Stimulated activated CD4-positive, alpha-beta T cell treated with anti-CD3 and anti-CD28 coated beads, Interleukin-15, amount 100 ng/mL, for 1 hour (primary cell): ENCODE data around the gene B3GNT7.
"Not testable (repeated sequence)": the region's sequence is repeated elsewhere in the genome, so short reads cannot be mapped to it uniquely, and the experiment has no call there.

Experiments
- DNase-seq, 2 donors: peaks; one replicate each; pipeline ENCODE4 v3.0.0-alpha.2; 2020; ENCODE audit warnings: low read depth in 1 of 2, low spot score in 1 of 2

Gene B3GNT7, protein sequence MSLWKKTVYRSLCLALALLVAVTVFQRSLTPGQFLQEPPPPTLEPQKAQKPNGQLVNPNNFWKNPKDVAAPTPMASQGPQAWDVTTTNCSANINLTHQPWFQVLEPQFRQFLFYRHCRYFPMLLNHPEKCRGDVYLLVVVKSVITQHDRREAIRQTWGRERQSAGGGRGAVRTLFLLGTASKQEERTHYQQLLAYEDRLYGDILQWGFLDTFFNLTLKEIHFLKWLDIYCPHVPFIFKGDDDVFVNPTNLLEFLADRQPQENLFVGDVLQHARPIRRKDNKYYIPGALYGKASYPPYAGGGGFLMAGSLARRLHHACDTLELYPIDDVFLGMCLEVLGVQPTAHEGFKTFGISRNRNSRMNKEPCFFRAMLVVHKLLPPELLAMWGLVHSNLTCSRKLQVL

DNA sequence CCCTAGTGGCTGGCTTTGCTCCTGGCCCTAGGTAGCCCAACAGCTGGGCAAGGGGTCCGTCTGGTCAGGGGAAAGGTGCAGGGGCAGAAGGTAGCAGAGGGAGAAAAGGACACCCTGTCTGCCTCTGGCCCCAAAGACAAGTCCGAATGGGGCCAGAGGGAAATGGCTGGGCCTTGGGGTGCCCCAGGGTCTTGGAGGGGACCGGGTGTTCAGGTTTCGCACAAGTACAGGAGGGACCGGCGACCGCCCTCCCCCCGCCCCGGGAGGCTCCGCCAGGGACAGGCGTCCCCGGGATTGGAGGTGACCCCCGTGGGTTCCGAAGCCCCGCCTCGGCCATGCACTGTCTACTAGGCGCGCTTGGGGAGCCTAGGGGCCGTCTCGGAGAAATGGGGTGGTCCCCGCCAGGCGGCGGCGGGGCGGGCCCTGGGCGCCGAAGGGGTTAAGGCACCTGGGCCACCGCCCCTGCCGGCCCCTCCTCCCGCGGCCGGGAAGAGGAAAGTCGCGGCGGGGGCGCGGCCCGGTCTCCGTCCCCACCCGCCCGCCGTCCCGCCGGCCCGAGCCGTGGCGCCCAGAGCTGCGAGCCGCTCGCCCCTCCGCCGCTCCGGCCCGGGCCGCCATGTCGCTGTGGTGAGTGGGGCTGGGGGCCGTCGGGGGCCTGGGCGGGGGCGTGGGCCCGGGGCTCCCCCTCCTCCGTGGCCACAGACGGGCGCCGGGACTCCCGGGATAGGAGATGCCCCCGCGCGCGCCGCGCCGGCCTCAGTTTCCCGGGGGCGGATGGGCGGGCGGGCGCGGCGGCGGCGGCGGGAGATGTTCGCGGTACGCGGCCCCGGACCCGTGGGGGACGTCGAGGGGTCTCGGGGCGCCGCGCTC lies at the start of gene B3GNT7:
B3GNT7 (plus strand) TSS at position 523 of the 870 bp plus-strand sequence; CDS start at position 617, 94 bp downstream.
- DNase-seq = no peak

GRCh38 chr2:231347081-231347480 lies 48.4 kb upstream of the B3GNT7 start:
- DNase-seq = no peak

- DNase-seq = no peak
These were observed 47.9 kb upstream of the B3GNT7 start for GRCh38 chr2:231347638-231348037.

DNA sequence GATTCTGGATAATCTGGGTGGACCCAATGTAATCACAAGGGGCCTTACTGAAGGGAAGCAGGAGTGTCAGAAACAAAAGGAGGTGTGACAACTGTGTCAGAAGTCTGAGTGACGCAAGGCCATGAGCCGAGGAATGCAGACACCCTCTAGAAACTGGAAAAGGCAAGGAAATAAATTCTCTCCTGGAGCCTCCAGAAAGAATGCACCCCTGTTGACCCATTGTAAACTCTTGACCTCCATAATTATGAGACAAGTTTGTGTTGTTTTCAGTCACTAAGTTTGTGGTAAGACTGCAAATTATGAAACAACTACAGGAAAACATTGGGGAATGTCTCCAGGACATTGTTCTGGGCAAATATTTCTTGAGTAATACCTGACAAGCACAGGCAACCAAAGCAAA lies 47.3 kb upstream of the B3GNT7 start:
- no peak for DNase-seq

DNA sequence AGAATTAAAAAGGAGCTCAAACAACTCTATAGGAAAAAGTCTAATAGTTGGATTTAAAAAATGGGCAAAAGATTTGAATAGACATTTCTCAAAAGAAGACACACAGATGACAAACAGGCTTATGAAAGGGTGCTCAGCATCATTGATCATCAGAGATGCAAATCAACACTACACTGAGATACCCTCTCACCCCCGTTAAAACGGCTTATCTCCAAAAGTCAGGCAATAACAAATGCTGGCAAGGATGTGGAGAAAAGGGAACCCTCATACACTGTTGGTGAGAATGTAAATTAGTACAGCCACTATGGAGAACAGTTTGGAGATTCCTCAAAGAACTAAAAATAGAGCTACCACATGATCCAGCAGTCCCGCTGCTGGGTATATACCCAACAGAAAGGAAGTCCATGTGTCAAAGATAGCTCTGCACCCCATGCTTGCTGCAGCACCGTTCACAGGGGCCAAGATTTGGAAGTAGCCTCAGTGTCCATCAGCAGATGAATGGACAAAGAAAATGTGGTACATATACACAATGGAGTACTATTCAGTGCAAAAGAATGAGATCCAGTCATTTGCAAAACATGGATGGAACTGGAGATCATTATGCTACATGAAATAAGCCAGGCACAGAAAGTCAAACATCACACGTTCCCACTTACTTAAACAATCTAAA lies 46.7 kb upstream of the B3GNT7 start:
- DNase-seq = no peak

DNA sequence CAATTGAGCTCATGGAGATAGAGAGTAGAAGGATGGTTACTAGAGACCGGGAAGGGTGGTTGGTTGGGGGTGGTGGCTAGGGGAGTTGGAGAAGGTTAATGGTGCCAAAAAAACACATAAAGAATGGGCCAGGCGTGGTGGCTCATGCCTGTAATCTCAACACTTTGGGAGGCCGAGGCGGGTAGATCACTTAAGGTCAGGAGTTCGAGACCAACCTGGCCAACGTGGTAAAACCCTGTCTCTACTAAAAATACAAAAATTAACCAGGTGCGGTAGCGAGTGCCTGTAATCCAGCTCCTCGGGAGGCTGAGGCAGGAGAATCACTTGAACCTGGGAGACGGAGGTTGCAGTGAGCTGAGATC lies 46.2 kb upstream of the B3GNT7 start:
- DNase-seq = not testable (repeated sequence)

- no peak for DNase-seq
These were observed 43.9 kb upstream of the B3GNT7 start for GRCh38 chr2:231351648-231352047.

DNA sequence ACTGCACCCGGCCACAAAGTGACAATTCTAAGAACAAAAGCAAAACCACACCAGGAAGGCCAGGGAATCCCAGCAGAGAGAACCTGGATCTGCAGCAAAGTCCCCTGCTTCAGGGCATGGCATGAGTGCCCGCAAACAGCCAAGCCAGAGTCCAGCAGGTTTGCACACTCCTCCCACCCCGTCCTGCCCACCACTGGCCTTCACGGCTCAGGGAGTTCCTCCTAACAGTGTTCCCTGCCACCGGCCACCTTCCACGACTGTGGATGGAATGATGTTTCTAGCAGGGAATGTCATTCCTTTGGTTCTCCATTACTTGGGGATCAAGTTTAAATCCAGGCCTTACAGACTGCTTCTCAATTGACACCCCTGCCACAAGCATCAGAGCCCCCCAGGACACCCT lies 42.0 kb upstream of the B3GNT7 start:
- no peak for DNase-seq

- DNase-seq = no peak
These were observed 39.7 kb upstream of the B3GNT7 start for GRCh38 chr2:231355508-231356465.

- DNase-seq = no peak
These were observed 39.1 kb upstream of the B3GNT7 start for GRCh38 chr2:231356466-231356844.

DNA sequence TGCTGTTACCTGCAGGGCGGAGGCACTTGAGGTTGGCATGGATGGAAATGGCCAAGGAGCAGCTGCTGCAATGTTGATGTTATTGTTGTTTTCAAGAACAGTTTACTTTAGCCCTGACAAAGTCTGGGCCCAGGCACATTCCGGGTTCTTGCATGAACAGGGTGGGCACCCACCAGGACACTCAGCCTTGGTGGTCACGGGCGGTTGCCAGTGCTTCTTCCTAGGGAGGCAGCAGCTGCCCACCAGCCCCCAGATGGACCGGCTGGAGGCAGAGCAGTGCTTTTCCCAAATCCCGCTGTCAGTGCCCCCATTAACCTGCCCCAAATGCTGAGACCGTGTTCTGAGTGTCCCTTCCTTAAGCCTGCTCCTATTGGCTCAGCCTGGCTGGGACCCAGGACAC lies 38.5 kb upstream of the B3GNT7 start:
- DNase-seq = no peak

- DNase-seq = no peak
These were observed 37.6 kb upstream of the B3GNT7 start for GRCh38 chr2:231357931-231358330.

DNA sequence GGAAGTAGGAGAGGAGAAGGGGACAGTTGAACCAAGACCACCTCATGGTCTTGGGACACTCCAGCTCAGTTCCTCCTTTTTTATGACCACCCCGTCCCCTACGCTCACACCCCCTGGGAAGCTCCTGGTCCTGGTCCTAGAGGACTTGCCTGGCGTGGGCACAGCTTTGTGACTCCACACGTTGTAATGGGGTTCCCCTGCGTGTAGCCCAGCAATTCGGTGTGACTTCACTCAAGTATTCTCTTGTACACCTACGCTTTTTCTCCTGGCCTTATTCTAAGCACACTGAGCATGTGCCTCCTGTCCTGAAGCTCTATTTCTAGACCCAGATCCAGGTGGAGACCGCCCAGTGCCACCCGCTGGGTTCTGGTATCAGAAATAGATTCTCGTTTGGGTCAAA lies 36.1 kb upstream of the B3GNT7 start:
- DNase-seq = no peak

- DNase-seq = no peak
These were observed 35.6 kb upstream of the B3GNT7 start for GRCh38 chr2:231359948-231360347.

- no peak for DNase-seq
These were observed 35.1 kb upstream of the B3GNT7 start for GRCh38 chr2:231360401-231360800.

DNA sequence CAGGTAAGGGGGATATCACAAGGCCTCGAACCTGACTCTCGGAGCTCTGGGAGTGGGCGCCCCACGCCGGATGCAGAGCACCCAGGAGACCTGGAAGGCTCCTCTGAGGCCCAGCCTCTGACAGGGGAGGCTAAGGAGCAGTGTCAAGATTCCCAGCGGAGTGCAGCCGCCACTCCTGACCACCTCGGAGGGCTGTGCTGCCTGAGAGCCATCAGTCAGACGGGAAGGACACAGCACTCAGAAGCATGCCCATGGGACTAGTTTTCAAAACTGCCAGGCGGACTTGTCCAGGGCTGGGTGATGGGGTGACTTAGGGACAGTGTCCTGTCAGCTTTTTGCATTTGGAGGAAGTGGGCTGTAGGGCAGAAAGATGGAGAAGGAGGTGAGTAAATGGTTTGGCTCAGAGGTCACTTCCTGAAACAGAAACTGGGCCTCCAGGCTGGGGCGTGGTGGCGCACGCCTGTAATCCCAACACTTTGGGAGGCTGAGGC lies 34.6 kb upstream of the B3GNT7 start:
- DNase-seq = no peak

DNA sequence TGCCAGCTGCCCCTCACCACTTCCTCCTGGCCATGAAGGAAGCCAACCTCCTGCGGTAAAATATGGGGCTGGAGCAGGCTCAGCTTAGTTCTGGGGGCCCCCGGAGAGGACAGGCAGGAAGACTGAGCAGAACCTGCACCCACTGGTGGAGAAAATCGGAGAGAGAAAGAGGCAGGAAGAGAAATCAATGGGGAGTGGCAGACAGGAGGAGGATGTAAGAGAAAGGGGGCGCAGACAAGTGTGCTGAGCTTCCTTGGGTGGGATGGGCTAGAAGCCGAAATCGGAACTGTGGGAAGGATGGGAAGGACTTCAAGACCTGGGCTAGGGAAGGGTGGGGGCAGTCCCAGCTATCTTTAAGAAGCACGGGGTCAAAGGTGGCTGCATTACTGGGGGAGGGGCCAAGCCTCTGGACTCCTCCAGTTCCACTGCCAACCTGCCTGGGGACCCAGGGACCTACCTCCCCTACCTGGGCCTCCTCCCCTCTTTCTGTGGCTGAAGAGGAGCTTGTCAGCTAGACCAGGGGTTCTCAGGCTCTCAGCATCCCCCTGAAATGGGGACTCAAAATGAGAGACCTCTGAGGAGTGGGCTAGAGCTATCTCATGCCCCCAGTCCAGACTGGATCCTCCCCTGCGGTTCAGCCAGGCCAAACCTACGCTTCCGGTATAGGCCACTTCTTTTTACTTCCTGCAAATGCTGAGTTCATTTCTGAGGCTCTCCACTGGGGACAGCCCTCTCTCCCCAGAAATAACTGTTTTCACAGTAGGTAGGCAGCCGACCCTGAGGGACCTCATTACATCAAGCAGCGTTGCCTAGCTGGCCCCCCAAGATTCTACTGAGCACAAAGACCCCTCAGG lies 33.6 kb upstream of the B3GNT7 start:
- no peak for DNase-seq

DNA sequence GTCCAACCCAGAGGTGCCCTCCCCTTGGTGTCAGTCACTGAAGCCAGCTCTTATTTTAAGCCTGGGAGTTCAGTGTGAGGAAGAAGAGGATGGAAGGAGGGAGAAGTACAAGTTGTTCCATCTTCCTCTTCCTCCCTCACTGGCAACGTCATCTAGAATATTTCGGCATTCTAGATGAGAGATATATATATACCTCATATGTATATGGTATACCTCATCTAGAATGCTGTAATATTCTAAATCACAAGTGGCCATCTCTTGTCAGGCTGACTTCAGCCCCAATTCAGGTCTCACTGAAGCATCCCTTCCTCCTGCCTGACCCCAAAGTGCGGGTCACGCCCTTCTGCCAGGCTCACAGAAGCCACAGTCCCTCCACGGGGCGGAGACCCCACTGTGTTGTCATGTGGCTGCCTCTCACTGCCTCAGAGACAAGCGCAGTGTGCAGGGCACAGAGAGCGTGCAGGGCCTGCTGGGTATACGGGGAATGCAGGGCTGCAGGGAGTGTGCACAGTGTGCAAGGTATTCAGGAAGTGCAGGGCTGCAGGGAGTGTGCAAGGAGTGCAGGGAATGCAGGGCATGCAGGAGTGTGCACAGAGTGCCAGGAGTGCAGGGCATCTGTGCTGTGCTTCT lies 32.8 kb upstream of the B3GNT7 start:
- DNase-seq = no peak

GRCh38 chr2:231364061-231364460 lies 31.4 kb upstream of the B3GNT7 start:
- DNase-seq = no peak
